ENCODE measurements around the gene STPG3.

Gene STPG3

DNA sequence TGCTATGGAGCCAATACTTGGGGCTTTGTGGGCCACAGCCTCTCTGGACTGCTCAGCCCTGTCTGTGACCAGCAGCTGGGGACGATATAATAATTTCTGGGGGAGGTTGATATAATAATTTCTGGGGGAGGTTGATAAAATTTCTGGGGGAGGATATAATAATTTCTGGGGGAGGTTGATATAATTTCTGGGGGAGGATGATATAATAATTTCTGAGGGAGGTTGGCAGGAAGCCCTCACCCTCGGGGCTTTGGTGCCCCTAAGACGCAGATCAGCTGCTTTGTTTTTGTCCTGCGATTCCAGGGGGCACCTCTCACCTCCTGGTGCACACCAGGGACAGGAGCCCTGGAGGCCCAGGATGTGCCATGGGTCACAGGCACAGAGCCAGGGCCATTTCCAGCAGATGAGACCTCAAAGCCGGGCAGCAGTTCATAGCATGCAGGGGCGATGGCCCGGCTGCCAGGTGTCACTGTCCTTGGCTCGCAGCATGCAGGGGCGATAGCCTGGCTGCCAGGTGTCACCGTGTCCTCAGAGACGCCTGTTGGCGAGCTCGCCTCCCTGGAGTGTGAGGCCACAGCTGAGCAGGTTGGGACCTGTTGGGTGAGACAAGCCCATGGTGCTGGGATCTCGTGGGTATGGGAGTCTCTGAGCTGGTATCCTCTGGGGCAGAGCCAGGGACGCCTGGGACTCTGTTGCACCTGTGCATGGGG lies 22.7 kb downstream of the STPG3 start:
- no peak for DNase-seq (ENCODE audit: low read depth)
- H3K4me3 ChIP-seq (ENCODE audit: low read length), result no peak overlapping the region
- TF ChIP-seq, protein P1, sequence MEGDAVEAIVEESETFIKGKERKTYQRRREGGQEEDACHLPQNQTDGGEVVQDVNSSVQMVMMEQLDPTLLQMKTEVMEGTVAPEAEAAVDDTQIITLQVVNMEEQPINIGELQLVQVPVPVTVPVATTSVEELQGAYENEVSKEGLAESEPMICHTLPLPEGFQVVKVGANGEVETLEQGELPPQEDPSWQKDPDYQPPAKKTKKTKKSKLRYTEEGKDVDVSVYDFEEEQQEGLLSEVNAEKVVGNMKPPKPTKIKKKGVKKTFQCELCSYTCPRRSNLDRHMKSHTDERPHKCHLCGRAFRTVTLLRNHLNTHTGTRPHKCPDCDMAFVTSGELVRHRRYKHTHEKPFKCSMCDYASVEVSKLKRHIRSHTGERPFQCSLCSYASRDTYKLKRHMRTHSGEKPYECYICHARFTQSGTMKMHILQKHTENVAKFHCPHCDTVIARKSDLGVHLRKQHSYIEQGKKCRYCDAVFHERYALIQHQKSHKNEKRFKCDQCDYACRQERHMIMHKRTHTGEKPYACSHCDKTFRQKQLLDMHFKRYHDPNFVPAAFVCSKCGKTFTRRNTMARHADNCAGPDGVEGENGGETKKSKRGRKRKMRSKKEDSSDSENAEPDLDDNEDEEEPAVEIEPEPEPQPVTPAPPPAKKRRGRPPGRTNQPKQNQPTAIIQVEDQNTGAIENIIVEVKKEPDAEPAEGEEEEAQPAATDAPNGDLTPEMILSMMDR (conservative IDR thresholded peaks at IDR 0.05; ENCODE audit: low read depth, low read length), result no peak

DNA sequence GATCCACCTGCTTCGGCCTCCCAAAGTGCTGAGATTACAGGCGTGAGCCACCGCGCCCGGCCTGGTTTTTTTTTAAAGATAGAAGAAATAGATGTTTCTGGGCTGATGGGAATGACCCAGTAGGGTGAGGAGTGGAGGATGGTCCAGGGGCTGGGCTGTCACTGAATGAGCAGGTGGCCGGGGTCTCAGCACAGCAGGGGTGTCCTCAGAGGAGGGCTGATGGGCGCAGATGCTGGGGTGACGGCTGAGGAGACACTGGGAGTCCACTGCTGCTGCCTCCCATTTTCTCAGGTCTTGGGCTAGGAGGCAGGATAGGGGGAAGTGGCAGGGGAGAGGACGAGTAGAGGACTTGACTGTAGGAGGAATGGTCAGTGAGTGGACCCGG lies 24.1 kb downstream of the STPG3 start:
- TF ChIP-seq, protein P1 (conservative IDR thresholded peaks at IDR 0.05; ENCODE audit: low read depth, low read length), result no peak
- H3K4me3 ChIP-seq (ENCODE audit: low read length), result no peak overlapping the region
- no peak for DNase-seq (ENCODE audit: low read depth)

DNA sequence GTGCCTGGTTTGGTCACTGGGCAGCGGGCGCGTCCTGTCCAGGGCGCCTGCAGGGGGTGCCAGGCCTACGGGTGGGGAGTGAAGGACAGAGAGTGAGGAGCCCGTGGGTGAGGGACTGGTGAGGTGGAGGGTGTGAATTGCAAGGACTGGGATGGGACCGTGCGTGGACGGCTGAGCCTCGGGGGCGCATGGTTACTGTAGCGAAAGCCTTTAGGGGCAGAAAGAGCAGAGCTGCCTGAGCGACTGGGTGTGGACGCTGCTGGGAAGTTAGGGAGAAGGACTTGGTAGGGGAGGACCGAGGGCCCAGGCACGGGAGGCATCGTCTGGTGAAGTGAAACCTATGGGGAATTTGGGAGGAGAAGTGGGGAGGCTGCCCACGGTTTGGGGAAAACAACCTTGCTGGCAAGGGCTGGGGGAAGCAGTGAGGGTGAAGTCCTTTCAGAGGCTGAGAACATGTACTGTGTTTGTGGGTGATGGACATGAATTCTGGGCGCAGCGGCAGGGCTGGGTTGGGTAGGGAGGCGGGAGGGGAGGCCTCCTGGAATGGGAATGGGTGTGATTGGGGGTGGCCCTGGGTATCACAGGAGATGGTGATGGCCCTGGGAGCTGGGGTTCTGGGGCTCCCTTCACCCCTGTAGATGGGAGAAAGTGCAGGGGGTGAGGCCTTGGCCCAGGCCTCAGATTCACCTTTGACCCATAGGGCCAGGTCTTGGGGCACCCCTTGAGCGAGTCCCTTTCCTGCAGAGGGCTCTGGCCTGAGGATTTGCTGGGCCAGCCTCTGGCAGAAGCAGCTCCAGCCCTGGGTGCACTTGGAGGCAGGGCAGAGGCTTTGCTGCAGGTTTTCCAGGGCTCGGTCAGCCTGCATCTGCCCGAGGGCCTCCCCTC lies 24.7 kb downstream of the STPG3 start:
- TF ChIP-seq, protein P1 (conservative IDR thresholded peaks at IDR 0.05; ENCODE audit: low read depth, low read length), result no peak
- DNase-seq (ENCODE audit: low read depth), result no peak
- H3K4me3 ChIP-seq (ENCODE audit: low read length), result no peak overlapping the region

DNA sequence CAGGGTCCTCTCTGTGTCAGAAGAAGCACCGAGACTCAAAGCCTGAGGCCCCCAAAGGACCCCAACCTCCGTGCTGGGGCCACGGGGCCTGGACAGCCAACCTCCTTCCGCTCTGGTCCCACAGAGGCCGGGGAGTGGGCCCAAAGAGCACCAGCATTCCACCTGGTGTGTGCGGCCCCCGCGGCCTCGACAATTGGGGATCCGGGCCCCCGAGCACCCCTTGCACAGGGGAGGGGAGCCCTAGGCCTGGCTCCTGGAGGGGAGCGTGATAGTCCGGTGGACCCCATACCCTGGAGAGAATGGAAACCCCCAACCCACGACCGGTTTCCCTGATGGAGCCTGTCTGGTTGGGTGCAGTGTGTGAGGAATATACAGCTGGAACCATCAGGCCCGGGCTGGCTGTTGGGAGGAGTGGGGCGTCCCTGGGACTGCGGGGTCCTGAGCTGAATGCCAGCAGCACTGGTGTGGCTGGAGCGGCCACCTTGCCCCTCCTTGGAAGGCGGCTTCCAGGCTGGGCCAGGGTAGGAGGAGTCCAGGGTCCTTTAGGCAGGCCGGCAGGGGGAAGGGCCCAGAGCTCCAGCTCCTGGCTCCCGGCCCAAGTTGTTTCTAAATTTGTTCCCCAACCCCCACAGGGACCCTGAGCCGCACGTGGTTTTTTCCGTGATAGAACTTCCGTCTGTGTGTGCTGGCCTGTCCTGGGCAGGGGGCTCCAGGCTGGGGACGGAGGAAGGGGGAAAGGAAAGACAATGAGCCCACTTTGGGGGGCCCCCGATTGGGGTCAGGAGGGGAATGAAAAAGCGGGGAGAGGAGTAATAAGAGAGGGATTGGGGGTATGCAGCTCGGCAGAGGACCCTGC lies 25.6 kb downstream of the STPG3 start:
- DNase-seq (ENCODE audit: low read depth), result no peak
- TF ChIP-seq, protein P1 (conservative IDR thresholded peaks at IDR 0.05; ENCODE audit: low read depth, low read length), result no peak
- peak overlapping the region; percentile 65 for H3K4me3 ChIP-seq (ENCODE audit: low read length)

DNA sequence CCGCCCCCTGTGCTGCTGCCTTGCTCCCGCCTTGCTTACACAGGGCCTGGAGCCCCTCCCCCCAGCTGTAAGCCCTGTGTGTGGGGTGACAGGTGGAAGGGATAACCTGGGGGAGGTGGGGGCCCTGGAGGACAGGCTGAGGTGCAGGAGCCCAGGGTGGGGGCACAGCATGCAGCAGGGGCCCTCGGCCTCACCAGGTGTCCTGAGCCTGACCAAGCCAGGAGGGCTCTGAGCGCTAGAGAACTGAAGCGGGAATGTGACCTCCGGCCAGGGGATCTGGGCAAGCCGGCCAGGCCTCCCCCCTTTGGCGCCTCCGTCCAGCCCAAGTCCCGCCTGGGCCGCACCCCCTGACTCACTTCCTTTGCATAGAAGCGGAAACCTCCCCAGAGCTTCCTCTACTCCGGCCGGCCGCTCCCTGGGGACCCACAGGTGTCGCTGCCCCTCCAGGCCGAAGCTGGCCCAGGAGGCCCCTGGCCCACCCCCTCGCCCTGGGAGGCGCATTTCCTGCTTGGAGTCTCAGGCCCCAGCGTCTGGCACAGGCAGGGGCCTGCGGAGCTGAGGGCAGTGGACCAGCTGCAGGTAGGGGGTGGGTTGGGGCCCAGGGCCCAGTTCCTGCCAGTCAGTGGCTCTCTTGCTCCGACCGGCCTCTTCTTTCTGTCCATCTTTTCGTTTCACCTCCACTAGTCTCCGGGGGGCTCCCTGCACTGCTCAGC lies 26.4 kb downstream of the STPG3 start, which contains the start of gene TOR4A:
Gene TOR4A, plus strand, starts transcription at position 398 of the 713 bp plus-strand sequence. CDS start 964 bp downstream, outside the sequence.
- TF ChIP-seq, protein P1 (conservative IDR thresholded peaks at IDR 0.05; ENCODE audit: low read depth, low read length), result peak; percentile 43
- DNase-seq (ENCODE audit: low read depth), result peak; percentile 59
- H3K4me3 ChIP-seq (ENCODE audit: low read length), result peak within 1 kb of the TSS; percentile 65

DNA sequence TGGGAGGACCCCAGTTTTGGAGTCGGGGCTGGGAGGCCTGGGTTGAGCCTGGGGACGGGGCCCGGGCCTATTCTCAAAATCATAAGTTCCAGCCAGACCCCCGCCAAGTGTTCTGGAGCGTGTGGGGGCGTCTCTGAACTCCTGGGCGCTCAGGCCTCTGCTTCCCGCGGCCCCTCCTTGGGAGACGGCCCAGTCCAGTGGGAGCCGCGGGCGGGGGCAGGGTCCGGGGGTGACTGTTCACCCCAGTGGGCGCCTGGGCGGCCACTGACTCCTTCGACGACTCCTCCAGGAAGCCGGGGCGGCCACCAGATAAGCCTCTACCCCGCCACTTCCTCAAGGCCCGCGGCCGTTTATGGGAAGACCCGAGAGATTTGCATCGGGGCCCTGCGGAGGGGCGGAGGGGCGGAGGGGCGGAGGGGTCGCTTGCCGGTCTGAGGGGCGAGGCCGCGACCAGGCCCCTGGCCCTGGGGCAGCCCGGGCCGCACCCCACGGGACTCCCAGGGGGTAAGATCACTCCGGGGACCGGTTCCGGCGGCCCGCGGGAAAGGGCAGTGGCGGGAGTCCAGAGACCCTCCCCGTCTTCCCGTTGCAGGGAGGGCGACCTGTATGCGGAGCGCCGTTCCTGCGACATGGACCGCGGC lies 27.1 kb downstream of the STPG3 start:
- DNase-seq (ENCODE audit: low read depth), result no peak
- H3K4me3 ChIP-seq (ENCODE audit: low read length), result peak overlapping the region; percentile 65
- TF ChIP-seq, protein P1 (conservative IDR thresholded peaks at IDR 0.05; ENCODE audit: low read depth, low read length), result no peak
